Measurements from ENCODE around the gene ARID2.

ARID2 gene

DNA sequence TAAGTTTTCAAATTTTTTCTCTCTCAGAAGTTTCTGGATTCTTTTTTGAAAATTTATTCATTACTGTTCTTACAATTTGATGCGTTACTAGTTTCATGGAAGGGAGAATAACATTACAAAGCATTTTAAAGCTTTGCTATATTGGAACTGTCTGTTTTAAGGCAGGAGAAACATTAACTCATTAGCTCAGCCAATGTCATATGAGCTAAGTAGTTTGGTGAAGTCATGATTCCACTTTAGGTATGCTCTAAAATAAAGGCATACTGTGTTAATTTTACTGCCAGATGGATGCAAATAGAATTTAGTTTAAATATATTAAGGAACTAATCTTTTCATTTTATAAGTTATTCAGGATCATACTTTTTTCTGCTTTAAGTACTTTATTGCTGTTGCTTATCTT, 46.0 kb downstream of the ARID2 start:
- H3K4me3 ChIP-seq (ENCODE audit: low read depth, low read length): no peak overlapping the region
- TF ChIP-seq, protein P1, sequence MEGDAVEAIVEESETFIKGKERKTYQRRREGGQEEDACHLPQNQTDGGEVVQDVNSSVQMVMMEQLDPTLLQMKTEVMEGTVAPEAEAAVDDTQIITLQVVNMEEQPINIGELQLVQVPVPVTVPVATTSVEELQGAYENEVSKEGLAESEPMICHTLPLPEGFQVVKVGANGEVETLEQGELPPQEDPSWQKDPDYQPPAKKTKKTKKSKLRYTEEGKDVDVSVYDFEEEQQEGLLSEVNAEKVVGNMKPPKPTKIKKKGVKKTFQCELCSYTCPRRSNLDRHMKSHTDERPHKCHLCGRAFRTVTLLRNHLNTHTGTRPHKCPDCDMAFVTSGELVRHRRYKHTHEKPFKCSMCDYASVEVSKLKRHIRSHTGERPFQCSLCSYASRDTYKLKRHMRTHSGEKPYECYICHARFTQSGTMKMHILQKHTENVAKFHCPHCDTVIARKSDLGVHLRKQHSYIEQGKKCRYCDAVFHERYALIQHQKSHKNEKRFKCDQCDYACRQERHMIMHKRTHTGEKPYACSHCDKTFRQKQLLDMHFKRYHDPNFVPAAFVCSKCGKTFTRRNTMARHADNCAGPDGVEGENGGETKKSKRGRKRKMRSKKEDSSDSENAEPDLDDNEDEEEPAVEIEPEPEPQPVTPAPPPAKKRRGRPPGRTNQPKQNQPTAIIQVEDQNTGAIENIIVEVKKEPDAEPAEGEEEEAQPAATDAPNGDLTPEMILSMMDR (IDR thresholded peaks at IDR 0.05; ENCODE audit: low read depth, low read length): no peak

DNA sequence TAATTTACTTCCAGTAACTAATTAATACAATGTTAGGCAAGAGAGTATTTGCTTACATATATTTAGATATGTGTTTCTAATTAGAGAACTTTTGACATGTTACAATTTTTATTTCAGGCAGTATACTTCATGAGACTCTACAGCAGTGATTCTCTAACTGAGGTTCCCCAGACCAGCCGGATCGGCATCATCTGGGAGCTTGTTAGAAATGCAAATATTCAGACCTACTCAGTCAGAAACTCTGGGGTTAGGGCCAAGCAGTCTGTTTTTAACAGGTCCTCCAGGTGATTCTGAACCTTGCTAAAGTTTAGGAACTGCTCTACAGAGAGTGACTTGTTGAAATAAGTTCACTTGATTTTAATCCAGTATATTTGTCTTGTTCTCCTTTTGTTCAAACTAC, 46.5 kb downstream of the ARID2 start:
- no peak overlapping the region for H3K4me3 ChIP-seq (ENCODE audit: low read depth, low read length)
- TF ChIP-seq, protein P1 (IDR thresholded peaks at IDR 0.05; ENCODE audit: low read depth, low read length): no peak

DNA sequence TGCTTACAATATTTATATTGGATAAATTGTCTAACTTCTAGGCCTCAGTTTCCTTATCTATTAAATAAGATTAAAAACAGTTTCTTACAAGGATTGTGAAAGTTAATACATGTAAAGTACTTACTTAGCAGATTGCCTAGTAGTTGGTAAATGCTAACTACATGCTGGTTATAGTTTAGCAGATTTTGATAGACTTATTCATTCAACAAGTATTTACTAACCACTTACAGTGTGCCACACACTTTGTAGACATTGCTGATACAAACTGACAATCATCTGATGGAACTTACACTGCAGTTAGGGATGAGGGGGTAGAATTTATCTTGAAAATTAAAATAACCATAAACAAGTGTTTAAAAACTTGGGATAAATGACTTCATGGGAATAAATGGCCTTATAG, 50.4 kb downstream of the ARID2 start:
- TF ChIP-seq, protein P1 (IDR thresholded peaks at IDR 0.05; ENCODE audit: low read depth, low read length): no peak
- no peak overlapping the region for H3K4me3 ChIP-seq (ENCODE audit: low read depth, low read length)

DNA sequence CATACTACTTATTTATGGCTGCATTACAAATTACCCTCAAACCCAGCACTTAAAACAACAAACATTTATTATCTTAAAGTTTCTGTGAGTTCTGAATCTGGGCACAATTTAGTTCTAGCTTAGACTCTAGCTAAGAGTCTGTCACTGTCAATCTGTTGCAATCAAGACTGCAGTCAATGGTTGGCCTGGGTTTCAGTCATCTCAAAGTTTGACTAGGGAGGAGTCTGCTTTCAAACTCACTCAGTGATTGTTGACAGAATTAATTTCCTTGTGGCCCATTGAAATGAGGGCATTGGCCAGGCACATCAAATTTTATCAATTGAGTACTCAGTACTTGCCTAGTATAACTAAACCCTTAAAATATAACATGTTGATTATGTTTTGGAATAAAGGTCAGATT, 51.6 kb downstream of the ARID2 start:
- H3K4me3 ChIP-seq (ENCODE audit: low read depth, low read length): no peak overlapping the region
- TF ChIP-seq, protein P1 (IDR thresholded peaks at IDR 0.05; ENCODE audit: low read depth, low read length): no peak

DNA sequence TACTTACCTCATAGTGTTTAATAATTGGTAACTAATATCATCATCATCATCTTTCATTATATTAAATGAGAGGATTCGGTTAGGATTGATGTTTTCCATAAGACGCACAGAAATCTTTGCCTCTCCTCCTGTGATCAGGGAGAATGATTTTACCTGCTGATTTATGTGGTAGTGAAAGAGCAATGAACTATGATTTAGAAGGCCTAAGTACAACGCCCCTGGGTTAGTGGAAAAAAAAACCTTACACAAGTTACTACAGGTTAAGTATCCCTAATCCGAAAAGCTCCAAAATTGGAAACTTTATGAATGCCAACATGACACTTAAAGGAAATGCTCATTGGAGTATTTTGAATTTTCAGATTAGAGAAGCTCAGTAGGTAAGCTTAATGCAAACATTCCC, 55.8 kb downstream of the ARID2 start:
- TF ChIP-seq, protein P1 (IDR thresholded peaks at IDR 0.05; ENCODE audit: low read depth, low read length): no peak
- no peak overlapping the region for H3K4me3 ChIP-seq (ENCODE audit: low read depth, low read length)

DNA sequence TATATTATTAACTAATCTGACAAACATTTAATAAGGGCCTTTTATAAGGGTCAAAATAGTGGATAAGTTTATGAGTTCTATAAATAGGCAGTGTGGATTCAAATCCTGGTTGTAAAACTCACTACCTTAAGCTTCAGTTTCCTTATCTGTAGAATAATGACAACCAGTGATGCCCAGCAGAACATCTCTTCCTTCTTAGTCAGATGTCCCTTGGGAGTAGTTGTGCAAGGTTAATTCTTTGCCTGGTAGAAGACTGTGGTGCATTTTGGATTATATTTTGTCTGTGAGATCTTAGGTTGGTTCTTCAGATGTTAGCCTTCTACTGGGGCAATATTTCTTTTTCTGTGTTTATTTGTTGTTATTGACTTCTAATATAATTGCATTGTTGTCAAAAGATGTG, 59.5 kb downstream of the ARID2 start:
- TF ChIP-seq, protein P1 (IDR thresholded peaks at IDR 0.05; ENCODE audit: low read depth, low read length): no peak
- H3K4me3 ChIP-seq (ENCODE audit: low read depth, low read length): no peak overlapping the region

DNA sequence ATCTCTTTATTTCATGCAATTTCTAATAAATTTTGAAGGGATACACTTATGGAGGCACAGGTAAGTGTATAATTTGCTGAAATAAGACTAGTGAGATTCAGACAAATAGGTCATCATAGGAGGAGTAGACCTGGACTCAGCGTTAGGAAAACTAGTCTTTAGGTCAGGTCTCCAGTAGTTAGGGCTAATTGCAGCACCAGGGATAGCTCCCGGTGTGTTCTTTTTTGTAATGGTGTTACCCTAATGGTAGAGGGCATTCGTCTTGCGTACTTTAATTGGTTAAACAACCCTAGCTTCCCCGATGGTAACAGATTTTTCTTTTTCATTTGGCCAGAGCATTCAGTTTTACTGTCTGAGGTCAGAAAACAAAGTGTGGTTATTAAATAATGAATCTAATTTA, 64.9 kb downstream of the ARID2 start:
- H3K4me3 ChIP-seq (ENCODE audit: low read depth, low read length): no peak overlapping the region
- TF ChIP-seq, protein P1 (IDR thresholded peaks at IDR 0.05; ENCODE audit: low read depth, low read length): no peak
